SK-N-SH treated with all-trans-retinoic acid at 6 μM for 48 hours (cell line): ENCODE data around the gene LRRK1.

Source experiments
- RARB ChIP-seq: fragments of 250-450 bp; sonication (Bioruptor Pico); IDR thresholded peaks from 2 replicates; pipeline ENCODE4 v1.8.0; 2021; ENCODE audit warnings: mild to moderate bottlenecking, moderate library complexity
- ZFP3 ChIP-seq: fragments of 250-450 bp; sonication (Bioruptor Pico); IDR thresholded peaks from 2 replicates; pipeline ENCODE4 v1.5.0; 2020; ENCODE audit warnings: mild to moderate bottlenecking, moderate library complexity
- ZFP30 ChIP-seq: fragments of 450-650 bp; formaldehyde crosslinking; IDR thresholded peaks from 2 replicates; pipeline ENCODE4 v1.5.0; 2022; ENCODE audit warnings: mild to moderate bottlenecking, moderate library complexity
- ZNF70 ChIP-seq: fragments of 450-650 bp; formaldehyde crosslinking; IDR thresholded peaks from 2 replicates; pipeline ENCODE4 v1.5.0; 2020; ENCODE audit warnings: mild to moderate bottlenecking, moderate library complexity
- TF ChIP-seq, protein P1 (sequence below): fragments of 250-450 bp; sonication (Bioruptor Pico); IDR thresholded peaks from 2 replicates; pipeline ENCODE4 v1.5.0; 2020; ENCODE audit warnings: mild to moderate bottlenecking, moderate library complexity

DNA sequence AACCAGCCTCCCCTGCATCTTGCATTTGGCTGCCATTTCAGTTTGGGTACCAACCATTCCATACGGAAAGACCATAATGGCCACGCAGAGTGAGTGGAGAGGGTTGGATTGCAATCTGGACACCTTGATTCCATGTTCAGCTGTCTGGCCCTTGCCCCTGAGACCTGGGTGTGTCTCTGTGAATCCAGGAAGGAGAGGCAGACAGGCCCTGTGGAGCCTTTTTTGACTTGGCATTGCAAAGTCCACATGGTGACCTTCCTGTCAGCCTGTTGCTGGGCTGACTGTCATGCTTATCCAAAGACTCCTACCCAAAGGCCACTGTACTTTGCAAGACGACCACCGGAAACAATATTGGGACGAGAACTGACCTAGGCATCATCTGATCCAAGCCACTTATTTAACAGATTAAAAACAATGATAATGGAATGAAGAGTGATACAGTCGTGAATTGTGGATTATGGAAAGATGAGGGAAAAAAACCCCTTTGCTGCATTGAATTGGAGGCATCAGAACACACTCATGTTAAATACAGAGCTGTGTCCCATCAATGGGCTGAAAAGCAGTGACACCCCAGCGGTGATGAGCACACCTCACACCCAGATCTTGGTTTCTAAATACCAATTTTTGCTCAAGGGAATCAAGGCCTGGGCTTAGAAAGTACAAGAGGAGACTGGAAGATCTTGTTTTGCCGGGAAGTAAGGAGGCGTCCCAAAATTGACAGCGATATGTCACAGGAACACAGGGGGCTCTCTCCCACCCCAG lies 86.0 kb downstream of the LRRK1 start:
- TF ChIP-seq RARB (CRISPR knock-in tag) (no peak), ZNF70 (CRISPR knock-in tag) (no peak), ZFP30 (CRISPR knock-in tag) (no peak), ZFP3 (no peak)
- TF ChIP-seq, protein P1, sequence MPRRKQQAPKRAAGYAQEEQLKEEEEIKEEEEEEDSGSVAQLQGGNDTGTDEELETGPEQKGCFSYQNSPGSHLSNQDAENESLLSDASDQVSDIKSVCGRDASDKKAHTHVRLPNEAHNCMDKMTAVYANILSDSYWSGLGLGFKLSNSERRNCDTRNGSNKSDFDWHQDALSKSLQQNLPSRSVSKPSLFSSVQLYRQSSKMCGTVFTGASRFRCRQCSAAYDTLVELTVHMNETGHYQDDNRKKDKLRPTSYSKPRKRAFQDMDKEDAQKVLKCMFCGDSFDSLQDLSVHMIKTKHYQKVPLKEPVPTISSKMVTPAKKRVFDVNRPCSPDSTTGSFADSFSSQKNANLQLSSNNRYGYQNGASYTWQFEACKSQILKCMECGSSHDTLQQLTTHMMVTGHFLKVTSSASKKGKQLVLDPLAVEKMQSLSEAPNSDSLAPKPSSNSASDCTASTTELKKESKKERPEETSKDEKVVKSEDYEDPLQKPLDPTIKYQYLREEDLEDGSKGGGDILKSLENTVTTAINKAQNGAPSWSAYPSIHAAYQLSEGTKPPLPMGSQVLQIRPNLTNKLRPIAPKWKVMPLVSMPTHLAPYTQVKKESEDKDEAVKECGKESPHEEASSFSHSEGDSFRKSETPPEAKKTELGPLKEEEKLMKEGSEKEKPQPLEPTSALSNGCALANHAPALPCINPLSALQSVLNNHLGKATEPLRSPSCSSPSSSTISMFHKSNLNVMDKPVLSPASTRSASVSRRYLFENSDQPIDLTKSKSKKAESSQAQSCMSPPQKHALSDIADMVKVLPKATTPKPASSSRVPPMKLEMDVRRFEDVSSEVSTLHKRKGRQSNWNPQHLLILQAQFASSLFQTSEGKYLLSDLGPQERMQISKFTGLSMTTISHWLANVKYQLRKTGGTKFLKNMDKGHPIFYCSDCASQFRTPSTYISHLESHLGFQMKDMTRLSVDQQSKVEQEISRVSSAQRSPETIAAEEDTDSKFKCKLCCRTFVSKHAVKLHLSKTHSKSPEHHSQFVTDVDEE (CRISPR knock-in tag): no peak
